Fibroblast of skin of right biceps (primary cell): ENCODE data around the gene GIPC3.
A peak's percentile ranks its signal among the peaks of the same experiment; 100 is the strongest.
"Not testable (repeated sequence)": the region's sequence is repeated elsewhere in the genome, so short reads cannot be mapped to it uniquely, and the experiment has no call there.

Experiments used
- DNase-seq: peaks from one replicate; pipeline ENCODE4 v3.0.0-alpha.2; 2013

The GIPC3 gene

DNA sequence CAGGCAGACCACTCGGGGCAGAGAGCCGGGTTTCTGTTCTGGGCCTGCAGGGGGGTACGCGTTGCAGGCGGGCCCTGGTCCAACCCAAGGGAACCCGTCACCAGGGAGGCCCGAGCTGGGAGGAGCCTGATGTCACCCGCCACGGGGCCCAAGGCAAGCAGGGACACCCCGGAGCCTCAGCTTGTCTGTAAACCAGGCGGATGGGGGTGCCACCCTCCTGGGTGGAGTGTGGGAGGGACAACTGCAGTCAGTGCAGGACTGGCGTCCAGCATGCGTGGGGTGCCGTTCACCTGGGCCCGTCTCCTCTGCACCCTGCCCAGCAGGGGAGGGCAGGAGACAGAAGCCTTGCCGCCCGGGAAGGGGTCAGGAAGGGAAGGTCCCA lies 34.3 kb downstream of the GIPC3 start:
- no peak for DNase-seq

DNA sequence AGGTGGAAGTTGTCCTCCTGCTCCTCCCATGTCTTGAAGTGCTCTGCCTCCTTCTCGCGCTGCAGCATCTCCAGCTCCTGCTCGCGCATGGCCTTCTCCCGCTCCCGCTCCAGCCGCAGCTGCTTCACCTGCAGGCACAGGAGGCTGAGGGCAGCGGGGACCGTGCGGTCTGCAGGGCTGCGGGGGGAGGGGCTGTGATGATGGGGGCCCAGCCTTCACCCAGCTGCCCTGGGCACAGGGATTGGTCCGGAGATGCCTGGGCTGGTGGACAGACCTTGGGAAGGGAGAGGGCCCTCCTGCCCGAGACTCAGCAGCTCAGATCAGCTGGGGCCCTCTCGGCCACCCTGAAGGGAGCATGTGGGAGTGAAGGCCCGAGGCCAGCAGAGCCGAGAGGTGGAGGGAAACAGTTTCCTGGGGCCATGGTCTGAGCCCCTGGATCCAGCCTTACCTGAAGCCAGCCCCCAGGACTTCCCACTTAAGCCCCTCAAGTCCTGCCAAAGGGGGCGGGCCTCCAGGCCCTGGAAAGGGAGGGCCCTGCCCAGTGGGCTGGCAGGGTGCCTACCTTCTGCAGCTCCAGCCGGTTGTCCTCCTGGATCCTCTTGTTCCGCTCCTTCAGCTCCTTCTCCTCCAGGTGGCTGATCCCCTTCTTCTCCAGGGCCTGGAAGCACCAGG lies 35.0 kb downstream of the GIPC3 start:
- no peak for DNase-seq

- DNase-seq = no peak
Observed at GRCh38 chr19:3620817-3621547, 35.7 kb downstream of the GIPC3 start.

GRCh38 chr19:3621689-3622088 lies 36.4 kb downstream of the GIPC3 start:
- DNase-seq = no peak

DNA sequence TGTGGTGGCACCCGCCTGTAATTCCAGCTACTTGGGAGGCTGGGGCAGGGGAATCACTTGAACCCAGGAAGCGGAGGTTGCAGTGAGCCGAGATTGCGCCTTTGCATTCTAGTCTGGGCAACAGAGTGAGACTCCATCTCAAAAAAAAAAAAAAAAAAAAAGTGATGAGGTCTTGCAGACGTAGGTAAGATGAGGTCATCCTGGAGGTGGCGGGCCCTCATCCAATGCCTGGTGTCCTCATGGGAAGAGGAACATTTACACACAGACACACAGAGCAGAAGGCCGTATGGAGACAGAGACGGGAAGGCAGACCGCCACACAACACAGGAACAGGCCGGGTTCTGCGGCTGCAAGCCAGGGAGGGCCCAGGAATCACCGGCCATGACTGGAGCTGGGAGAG lies 36.9 kb downstream of the GIPC3 start:
- DNase-seq = no peak

DNA sequence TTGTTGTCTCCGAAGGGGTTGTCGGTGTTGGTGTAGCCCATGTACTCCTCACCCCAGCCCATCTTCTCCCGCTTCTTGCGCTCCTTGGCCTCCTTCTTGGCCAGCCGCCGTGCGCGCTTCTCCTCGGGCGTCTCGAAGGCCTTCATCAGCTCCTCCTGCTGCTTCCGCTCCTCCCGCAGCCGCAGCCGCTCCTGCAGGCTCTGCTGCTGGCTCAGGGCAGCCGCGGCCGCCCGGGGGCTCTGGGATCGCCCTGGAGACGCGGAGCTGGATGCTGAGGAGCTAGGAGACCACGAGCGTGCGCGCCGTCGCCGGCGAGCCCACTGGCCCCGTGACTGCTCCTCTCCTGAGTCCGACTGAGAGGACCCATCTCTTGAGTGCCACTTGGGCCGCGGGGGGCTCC lies 38.4 kb downstream of the GIPC3 start:
- no peak for DNase-seq

DNA sequence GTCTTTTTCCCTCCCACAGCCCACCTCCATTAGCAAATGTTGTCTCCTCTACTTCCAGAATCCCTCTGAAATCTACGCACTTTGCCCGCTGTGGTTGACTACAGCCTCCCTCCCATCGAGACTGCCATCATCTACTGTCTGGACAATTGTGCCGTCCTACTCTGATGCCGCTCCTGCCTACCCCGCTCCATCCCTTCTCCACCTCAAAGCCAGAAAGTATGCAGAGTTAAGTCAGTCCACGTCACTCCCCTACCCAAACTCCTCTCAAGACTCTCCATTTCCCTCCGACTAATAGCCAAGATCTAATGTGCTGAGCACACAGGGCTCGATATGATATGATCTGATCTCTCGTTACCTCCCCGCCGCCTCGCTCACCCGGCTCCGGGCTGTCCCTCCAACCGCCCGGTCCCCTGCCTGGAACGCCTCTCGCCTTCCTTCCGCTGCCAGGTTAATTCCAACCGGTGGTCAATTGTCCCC lies 40.8 kb downstream of the GIPC3 start:
- no peak for DNase-seq

DNA sequence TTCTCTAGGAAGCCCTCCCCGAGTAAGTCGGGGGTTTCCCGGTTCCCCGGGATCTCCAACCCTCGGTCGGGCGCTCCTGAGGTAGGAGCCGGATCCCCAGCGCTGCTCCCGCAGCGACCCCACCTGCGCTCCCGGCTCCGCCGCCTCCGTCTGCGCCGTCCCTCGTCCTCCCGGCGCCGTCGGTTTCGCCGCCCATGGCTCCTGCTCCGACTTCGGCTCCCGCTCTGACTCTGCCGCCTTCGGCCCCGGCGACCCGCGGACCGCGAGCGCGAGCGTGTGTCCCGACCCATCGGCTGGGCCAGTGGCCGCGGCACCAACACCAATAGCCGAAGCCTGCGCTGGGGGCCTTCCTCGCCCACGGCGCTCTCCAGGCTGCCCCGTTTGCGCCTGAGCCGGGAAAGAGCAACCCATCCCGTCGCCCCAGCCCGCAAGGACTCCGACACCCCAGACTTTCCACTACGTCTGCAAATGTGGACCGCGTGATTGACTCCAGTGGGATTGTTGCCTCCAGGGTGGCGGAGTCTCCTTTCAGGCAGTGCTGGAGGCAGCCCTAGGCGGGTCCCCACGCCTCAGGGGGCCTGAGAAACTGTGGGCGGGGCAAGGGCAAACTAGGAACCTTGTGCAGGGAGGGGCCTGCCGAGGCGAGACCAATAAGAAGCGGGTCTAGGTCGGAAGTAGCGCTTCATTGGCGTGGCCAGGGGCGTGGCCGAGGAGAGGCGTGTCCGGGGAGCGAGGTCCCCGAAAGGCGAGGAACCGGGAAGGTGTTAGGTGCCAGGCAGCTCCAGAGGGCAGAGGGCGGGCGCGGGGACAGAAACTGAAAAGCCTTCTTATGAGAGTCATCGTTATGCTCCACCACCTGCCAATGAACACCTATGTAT lies 41.4 kb downstream of the GIPC3 start, which contains the start of gene CACTIN:
Gene CACTIN (minus strand): TSS at position 318 of the 878 bp plus-strand sequence. CDS start 28 bp downstream, at position 290.
- peak; percentile 99 for DNase-seq

DNA sequence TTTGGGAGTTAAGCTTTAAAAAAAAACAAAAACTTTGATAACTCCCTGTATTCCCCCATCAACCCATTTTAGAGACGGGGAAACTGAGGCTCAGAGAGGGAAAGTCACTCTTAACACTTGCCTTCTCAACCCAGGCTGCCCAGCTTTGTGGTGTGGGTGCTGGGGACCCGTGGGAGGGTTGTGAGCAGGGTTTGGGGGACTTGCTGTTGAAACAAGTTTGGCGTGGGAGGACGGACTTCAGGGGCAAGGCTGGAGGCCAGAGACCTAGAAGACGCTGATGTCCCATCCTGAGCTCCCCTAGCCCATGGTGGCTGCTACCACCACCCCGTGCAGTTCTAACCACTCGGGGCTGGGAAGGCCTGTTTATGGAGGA lies 42.1 kb downstream of the GIPC3 start:
- no peak for DNase-seq

- not testable (repeated sequence) for DNase-seq
Observed at GRCh38 chr19:3628766-3629165, 43.5 kb downstream of the GIPC3 start.

DNA sequence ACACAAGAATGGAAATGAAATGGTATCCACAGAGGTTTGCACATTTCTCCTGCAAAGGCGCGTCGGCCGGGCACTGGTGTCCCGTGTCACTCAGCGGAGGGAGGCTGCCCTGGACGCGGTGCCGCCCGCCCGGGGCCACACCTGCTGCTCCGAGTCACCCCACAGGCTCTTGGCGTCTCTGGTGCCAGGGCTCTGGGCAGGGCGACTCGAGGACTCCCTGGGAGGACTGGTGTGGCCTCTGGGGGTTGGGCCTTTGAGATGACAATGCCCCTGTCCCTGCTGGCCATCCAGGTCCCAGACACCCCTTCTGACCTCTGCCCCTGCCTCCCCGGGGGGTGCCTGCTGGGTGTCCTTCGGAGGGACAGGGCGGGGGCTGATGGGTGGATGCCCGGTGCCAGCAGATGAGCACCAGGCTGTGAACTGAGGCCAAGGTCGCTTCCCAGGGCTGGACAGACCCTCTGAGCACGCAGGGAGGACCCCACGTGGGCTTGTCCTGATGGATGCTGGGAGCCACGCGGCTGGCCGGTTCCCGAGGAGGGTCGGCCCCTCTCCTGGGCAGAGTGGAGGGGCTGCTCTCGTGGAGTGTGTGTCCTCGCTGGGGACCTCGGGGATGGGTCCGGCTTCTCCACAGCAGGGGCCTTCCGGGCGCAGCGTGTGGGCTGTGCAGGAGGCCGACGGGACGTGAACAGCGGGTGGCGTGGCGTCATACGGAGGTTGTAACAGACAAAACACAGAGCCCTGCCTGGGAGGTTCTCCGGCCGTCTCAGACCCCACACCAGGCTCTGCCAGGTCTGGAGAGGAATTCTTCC lies 46.0 kb downstream of the GIPC3 start:
- DNase-seq = no peak

GRCh38 chr19:3632098-3632497 lies 46.8 kb downstream of the GIPC3 start:
- no peak for DNase-seq

GRCh38 chr19:3632739-3633558 lies 47.7 kb downstream of the GIPC3 start:
- DNase-seq = no peak

GRCh38 chr19:3633559-3633988 lies 48.3 kb downstream of the GIPC3 start:
- DNase-seq = no peak

DNA sequence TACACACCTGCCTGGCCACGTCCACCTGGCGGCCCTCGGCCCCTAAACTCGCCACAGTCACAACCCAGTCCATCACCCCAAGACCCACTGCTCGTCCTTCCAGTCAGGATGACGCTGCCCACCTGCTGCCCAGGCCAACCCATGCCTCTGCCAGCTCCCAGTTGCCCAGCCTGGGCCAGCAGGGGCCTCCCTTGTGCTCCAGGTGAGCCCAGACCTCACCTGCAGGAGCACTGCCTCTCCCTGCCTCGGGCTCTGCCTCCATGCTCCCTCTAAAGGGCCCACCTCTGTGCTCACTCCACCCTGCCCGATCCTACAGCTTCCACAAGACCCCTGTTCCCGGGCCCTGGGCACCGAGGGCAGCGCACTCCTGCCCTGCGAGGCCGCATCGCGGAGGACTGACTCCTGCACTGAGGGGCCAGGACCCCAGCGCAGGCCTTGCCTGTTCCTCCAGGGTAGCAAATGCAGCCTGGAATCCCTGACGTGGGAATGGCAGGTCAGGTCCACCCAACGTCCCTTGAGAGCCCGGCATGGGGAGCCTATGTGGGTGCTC lies 49.3 kb downstream of the GIPC3 start:
- DNase-seq = no peak

- DNase-seq = no peak
Observed at GRCh38 chr19:3636506-3636905, 51.2 kb downstream of the GIPC3 start.

GRCh38 chr19:3636962-3637361 lies 51.7 kb downstream of the GIPC3 start:
- DNase-seq = no peak

DNA sequence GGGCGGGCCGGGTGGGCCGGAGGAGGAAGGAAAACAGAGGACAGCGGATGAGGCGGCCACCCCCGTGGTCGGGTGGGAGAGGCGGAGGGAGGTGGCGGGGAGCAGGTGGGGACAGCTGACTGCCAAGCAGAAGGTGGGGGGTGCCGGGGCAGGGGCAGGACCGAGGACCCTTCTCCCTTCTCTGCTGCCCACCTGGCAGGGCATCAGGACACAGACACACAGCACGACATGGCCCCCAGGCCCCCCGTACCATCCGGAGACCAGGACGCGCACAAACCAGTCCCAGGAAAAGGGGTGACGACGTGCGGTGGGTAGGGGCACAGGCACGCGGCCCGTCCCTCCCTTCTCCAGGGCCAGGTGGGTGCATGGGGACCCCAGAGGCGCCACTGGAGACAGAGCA lies 52.3 kb downstream of the GIPC3 start:
- no peak for DNase-seq

GRCh38 chr19:3638208-3639193 lies 53.2 kb downstream of the GIPC3 start:
- no peak for DNase-seq

DNA sequence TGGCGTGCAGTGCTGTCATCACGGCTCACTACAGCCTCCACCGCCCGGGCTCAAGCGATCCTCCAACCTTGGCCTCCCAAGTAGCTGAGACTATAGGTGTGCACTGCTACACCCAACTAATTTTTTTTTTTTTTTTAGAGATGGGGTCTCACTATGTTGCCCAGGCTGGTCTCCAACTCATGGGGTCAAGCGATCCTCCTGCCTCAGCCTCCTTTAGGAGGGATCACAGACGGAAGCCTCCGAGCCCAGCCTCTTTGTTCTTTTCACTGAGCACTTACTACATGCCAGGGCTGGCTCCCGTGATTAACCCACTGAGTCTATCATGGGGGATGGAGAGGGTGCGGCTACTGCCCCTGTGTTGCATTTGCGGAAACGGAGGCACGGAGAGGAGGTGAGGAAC lies 54.2 kb downstream of the GIPC3 start:
- DNase-seq = no peak
